Activated CD8-positive, alpha-beta memory T cell treated with anti-CD3 and anti-CD28 coated beads, Interleukin-2, amount 50 U/mL, for 24 hours (primary cell): ENCODE results near the gene RAD18.

ENCODE experiments used
- DNase-seq: peaks from one replicate; pipeline ENCODE4 v3.0.0-alpha.2; 2020; ENCODE audit errors: extremely low read depth

Gene RAD18

GRCh38 chr3:8964436-8965370 is 1.4 kb upstream of the RAD18 start:
- DNase-seq: no peak

- no peak for DNase-seq
Measured at GRCh38 chr3:8962226-8962861, 928 bp downstream of the RAD18 start.

- no peak for DNase-seq
Measured at GRCh38 chr3:8959668-8960067, 3.6 kb downstream of the RAD18 start.

GRCh38 chr3:8954938-8955763 is 8.1 kb downstream of the RAD18 start:
- DNase-seq: no peak

DNA sequence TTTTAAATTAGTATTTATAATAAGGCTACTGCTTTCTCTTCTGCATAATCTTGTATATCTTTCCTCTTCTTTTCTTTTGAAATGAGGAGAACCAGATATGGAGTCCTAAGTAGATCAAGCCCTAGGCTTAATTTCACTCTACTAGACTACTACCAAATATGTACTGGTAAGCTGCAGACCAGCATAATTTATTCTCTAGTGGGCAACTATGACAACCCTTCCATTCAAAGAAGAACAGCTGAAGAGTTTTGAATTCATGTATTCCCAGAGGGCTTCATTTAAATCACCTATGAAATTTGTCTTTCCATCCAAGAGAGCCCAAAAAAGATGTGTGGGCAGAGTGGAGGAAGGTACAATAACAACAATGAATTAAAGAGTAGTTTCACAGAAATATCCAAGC is 10.0 kb downstream of the RAD18 start:
- DNase-seq: no peak

DNA sequence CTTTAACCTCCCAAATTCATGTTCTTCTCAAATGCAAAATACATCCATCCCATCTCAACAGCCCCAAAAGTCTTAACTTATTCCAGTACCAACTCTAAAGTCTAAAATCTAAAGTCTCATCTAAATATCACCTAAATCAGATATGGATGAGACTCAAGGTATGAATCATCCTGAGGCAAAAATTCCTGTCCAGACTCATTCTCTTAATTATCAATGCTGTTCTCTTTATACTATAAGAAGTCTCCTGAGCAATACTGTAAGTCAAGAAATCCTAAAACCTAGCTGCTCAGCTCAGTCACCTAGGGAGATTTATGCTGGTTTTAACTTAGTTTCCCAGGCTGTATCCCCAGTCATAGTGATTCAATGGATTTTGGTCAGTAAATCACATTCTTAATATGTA is 11.1 kb downstream of the RAD18 start:
- no peak for DNase-seq

DNA sequence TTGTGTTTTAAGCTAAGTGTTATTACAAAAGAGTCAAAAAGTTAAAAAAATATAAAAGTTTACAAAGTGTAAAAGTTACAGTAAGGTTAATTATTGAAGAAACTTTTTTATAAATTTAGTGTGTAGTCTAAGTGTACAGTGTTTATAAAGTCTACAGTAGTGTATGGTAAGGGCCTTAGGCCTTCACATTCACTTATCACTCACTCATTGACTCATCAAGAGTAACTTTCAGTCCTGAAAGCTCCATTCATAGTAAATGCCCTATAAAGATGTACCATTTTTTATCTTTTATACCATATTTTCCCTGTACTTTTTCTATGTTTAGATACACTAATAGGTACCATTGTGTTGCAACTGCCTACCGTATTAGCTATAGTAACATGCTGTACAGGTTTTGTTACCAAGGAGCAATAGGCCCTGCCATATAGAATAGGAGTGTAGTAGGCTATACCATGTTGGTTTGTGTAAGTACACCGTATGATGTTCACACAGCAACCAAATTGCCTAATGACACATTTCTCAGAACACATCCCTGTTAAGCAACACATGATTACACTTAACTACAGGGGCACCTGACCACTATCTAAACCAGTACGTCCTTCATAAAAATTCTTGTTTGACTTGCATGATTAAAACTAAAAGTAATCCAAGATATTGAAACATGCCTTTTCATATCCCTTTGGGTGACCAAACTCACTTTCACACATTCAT is 17.2 kb downstream of the RAD18 start:
- DNase-seq: no peak

DNA sequence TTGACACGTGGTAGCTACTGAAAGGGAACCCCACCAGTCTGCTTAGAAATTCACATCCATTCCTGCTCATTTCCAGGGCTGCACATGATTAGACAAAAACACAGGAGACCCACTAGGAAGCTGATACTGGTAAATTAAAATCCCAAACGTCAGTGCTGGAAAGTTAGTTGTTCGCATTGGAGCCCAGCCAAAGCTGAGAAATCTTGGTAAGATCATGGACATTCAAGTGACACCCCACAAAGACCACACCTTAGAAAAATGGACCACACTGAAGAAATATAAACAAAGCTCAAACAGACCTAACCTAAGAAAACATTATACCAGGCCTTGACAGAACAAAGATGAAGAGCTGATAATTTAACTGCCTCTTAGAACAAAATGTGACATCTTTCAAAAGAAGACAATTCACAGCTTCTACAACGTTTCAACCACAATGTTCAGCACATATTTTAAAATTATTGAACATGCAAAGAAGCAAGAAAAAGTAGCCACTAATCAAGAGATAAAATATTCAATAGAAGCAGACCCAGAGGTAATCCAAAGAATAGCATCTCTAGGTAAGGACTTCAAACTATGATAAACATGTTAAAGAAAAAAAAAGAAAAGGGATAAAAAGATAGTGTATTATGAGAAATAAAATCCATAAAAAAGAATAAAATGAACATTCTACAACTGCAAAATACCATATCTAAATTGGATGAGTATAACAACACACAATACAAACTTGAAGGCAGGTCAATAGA is 20.4 kb downstream of the RAD18 start:
- DNase-seq: no peak

GRCh38 chr3:8942115-8942514 is 21.2 kb downstream of the RAD18 start:
- no peak for DNase-seq

- DNase-seq: no peak
Measured at GRCh38 chr3:8938021-8938420, 25.3 kb downstream of the RAD18 start.

DNA sequence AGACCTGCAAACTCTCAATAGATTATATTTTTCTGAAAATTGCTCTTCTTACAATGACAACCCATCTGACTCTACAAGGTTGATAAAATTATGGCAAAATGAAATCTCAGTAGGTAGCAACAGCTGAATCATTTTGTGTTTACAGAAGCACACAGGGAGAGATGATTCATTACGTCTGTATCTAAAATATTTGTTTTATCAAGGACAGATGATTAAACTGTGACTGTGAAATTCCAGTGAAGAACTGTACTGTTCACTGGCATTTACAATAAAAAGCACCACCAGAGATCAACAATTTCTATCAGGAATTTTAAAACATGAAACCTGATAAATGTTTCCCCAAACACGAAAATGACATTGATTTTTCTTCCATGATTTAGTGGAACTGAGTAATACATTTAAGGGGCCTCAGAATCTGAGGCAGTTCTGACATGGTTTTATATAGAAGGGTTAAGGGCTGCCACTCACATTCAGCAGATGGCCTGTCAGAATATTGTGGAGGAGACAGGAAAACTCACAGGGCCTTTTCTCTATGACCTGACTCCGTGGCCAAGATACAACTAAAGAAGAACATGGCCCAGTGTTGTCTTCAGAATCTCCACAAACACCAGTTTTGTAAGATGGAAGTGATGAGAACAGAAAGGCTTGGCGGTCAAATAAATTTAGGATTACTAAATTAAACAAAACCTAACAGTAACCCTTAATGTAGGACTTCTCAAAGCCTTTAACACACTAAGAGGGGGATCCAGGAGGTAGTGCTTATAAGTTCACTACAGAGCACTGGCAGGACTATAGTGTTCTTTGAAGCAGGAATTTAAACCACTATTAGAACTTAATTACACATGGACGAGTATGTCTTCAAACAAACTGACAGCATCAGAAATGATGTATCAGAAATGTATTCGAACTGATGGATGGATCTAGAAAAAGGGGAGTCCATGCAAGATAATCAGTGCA is 25.9 kb downstream of the RAD18 start:
- DNase-seq: no peak

DNA sequence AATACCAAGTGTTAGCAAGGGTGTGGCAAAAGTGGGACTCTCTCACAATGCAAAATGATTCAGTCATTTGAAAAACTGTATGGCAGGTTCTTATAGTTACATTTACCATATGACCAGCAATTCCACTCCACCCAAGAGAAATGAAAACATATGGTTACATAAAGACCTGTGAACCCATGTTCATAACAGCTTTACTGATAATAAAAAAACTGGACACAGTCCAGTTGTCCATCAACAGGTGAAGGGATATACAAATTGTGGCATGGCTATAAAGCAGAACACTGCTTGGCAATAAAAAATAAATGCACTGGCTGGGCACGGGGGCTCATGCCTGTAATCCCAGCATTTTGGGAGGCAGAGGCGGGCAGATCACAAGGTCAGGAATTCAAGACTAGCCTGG is 30.8 kb downstream of the RAD18 start:
- DNase-seq: no peak

GRCh38 chr3:8931342-8931741 is 31.9 kb downstream of the RAD18 start:
- no peak for DNase-seq

DNA sequence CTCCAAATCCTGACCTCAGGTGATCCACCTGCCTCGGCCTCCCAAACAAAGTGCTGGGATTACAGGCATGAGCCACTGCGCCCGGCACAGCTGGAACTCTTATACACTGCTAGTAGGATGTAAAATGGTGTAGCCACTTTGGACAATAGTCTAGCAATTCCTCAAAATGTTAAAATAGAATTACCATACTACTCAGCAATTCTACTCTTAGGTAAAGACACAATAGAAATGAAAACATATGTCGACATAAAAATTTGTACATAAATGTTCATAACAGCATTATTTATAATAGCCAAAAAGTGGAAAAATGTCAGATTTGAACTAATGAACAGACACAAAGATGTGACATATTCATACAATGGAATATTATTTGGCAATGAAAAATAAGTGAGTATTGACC is 33.4 kb downstream of the RAD18 start:
- no peak for DNase-seq

DNA sequence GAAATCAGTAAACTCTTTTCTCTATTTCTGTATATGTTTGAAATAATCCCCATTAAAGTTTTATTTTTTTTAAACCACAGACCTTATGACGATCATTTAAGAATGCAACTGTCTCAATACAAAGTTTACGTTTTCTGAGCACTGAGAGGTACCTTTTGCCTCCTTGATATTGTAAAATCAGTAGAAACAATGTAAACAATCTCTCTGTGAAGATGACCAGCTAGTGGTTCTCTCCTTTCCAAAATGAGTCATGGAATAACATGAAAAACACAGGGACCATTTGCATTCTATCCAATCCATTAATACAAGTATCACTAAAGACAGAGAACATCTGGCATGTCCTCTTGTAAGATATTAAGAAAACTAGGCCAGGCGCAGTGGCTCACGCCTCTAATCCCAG is 48.8 kb downstream of the RAD18 start:
- no peak for DNase-seq

- no peak for DNase-seq
Measured at GRCh38 chr3:8911781-8912180, 51.5 kb downstream of the RAD18 start.

GRCh38 chr3:8909160-8909559 is 54.1 kb downstream of the RAD18 start:
- DNase-seq: no peak

- no peak for DNase-seq
Measured at GRCh38 chr3:8903191-8903590, 60.1 kb downstream of the RAD18 start.

DNA sequence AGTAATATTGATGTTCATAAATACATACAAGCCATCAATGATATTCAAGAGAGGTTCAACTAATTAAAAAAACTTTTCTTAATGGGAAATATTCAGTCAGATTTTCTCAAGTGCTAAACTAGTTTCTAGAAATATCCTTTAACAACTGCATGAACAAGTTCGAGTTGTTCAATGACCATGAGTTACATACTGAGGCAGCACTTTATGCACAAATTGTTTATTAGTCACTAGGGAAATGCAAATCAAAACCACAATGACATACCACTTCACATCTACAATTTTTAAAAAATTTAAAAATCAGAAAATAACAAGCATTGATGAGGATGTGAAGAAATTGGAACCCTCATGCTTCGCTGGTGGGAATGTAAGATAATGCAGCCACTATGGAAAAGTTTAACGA is 62.4 kb downstream of the RAD18 start:
- DNase-seq: no peak

DNA sequence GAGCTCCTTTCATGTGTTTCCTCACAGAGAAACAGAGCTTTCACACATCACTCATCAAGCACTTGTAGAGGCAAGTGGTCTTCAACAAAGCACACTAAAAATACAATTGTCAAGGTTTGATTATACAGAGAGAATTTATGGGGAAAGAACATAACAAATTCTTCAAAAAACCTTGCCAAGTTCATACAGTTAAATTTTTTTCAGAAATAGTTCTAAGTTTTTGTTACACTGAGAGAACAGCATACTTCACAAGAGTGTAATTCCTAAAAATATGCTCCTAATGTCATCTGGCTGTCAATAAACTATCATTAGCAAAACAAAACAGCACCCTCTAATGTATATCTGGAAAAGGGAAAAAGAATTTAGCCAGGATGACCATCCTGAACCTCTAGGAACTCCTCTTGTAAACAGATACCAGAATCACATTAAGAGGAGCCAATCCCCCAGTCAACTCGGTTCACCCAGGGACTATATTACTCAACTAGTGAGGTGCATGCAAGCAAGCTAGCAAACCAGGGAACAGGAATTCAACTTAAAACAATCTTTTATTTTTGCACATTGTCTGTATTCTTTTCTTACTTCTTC is 63.3 kb downstream of the RAD18 start:
- DNase-seq: no peak
